ENCODE measurements around the gene RUNDC3A.

- TF ChIP-seq, protein P1, sequence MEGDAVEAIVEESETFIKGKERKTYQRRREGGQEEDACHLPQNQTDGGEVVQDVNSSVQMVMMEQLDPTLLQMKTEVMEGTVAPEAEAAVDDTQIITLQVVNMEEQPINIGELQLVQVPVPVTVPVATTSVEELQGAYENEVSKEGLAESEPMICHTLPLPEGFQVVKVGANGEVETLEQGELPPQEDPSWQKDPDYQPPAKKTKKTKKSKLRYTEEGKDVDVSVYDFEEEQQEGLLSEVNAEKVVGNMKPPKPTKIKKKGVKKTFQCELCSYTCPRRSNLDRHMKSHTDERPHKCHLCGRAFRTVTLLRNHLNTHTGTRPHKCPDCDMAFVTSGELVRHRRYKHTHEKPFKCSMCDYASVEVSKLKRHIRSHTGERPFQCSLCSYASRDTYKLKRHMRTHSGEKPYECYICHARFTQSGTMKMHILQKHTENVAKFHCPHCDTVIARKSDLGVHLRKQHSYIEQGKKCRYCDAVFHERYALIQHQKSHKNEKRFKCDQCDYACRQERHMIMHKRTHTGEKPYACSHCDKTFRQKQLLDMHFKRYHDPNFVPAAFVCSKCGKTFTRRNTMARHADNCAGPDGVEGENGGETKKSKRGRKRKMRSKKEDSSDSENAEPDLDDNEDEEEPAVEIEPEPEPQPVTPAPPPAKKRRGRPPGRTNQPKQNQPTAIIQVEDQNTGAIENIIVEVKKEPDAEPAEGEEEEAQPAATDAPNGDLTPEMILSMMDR (IDR thresholded peaks at IDR 0.05), result no peak
- TF ChIP-seq POLR2AphosphoS5 (IDR thresholded peaks at IDR 0.05; ENCODE audit: low read depth, low read length), result no peak
- no peak for TF ChIP-seq REST (IDR thresholded peaks at IDR 0.05; ENCODE audit: insufficient read depth in 1 of 2, low read depth in 2 of 2, low read length in 1 of 2)
- TF ChIP-seq SIN3A (IDR thresholded peaks at IDR 0.05; ENCODE audit: borderline replicate concordance, insufficient read depth, low read depth, low read length), result no peak
Observed at GRCh38 chr17:44359458-44360143, 51.2 kb downstream of the RUNDC3A start.

All from Panc1 (cell line).